ENCODE data around the gene LYZ. TPM values are rescaled to one million over a fixed set of nuclear protein-coding genes. Genes with fewer than 3 reads are reported as not detected.

The LYZ gene
- total RNA-seq, 1 donor, result not detected

DNA sequence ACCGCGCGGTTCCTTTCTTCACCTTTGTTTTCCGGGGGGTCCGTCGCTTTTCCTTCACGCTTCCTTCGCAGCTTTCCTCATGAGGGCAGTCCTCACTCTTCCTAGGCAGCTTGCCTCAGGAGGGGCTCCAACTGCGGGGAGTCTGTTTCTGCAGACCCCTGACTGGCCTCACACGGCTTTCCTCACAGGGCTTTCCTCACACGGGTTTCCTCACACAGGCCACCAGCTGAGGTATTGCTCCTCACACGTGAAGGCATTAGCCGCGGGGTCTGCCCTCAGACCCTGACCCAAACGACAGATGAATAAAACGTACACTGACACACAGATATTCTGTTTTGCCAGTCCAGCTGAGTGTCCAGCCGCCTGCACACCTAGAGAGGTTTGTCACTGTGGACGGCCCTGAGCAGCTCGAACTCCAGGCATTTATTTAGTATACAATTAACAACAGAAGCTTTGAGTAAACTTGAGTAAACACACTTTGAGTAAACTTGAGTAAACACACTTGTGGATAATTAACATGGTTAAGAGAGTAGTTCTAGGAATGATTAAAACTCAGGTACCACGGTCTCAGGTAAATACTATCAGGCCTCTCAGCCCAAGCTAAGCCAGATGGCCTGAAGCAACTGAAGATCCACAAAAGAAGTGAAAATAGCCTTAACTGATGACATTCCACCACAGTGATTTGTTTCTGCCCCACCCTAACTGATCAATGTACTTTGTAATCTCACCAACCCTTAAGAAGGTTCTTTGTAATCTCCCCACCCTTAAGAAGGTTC, 16.1 kb upstream of the LYZ start:
- no peak overlapping the region for H3K4me3 ChIP-seq (ENCODE audit: low read depth, low read length)
- no peak for DNase-seq (ENCODE audit: low read depth)
- no peak for TF ChIP-seq CTCF (IDR thresholded peaks at IDR 0.05; ENCODE audit: insufficient read depth, low read length)

- no peak overlapping the region for H3K4me3 ChIP-seq (ENCODE audit: low read depth, low read length)
- no peak for TF ChIP-seq CTCF (IDR thresholded peaks at IDR 0.05; ENCODE audit: insufficient read depth, low read length)
- DNase-seq (ENCODE audit: low read depth), result no peak
These were observed 15.3 kb upstream of the LYZ start for GRCh38 chr12:69332815-69333358.

DNA sequence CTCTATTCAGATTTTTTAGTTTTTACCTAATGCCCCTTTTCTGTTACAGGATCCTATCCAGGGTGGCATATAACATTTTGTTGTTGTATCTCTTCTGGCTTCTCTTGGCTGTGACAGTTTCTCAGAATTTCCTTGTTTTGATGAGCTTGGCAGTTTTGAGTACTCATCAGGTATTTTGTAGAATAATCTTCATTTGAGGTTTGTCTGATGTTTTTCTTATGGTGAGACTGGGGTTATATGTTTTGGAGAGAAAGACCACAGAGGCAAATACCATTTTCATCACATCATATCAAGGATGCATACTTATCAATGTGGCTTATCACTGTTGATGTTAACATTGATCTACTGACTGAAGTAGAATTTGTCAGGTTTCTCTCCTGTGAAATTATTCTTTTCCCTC, 14.0 kb upstream of the LYZ start:
- no peak for TF ChIP-seq CTCF (IDR thresholded peaks at IDR 0.05; ENCODE audit: insufficient read depth, low read length)
- DNase-seq (ENCODE audit: low read depth), result no peak
- H3K4me3 ChIP-seq (ENCODE audit: low read depth, low read length), result no peak overlapping the region

GRCh38 chr12:69337311-69338090, 10.7 kb upstream of the LYZ start:
- no peak for DNase-seq (ENCODE audit: low read depth)
- TF ChIP-seq CTCF (IDR thresholded peaks at IDR 0.05; ENCODE audit: insufficient read depth, low read length), result no peak
- H3K4me3 ChIP-seq (ENCODE audit: low read depth, low read length), result no peak overlapping the region

DNA sequence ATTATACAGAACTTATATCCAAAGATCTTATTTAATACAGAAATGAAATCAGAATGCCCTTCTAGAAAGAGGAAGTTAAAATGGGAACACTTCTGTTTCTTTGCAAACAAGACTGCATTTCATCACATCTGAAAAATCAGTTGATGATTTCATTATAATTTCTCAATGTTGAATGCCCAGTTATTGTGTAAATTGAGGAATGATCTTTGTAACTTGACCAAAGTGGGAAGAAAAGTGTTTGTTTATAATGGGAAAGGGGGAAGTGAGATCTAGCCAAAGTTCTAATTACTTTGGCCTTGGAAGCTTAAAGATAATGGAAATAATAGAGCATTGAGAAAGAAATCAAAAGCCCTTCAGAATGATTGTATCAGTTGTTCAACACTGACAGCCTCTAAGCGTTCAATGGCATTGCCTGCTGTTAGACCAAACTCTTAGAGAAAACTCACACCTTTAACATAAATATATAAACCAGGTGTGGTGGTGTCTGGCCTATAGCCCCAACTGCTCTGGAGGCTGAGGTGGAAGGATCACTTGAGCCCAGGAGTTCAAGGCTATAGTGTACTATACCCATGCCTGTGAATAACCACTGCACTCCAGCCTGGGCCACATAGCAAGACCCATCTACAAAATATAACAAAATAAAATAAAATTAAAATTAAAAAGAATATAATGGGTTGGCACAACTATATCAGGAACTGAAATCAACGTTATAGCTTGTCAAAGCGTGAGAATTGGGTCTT, 9.9 kb upstream of the LYZ start:
- DNase-seq (ENCODE audit: low read depth), result no peak

More for the DNA sequence above, 9.9 kb upstream of the LYZ start:
- no peak for TF ChIP-seq CTCF (IDR thresholded peaks at IDR 0.05; ENCODE audit: insufficient read depth, low read length)
- H3K4me3 ChIP-seq (ENCODE audit: low read depth, low read length), result no peak overlapping the region

Data from fibroblast of the aortic adventitia (primary cell).